HG03432 (cell line): ENCODE data around the gene DMRTA2.

ENCODE experiments used
- ATAC-seq: cut with Tn5 transposase; IDR thresholded peaks from one replicate; pipeline ENCODE4 v1.9.1; 2021; ENCODE audit warnings: mild to moderate bottlenecking, moderate library complexity; ENCODE audit not compliant: unreplicated experiment

Gene DMRTA2

GRCh38 chr1:50424045-50424883, 1.0 kb upstream of the DMRTA2 start:
- ATAC-seq: peak; percentile 26

- no peak for ATAC-seq
These were observed 392 bp upstream of the DMRTA2 start for GRCh38 chr1:50423670-50424000.

DNA sequence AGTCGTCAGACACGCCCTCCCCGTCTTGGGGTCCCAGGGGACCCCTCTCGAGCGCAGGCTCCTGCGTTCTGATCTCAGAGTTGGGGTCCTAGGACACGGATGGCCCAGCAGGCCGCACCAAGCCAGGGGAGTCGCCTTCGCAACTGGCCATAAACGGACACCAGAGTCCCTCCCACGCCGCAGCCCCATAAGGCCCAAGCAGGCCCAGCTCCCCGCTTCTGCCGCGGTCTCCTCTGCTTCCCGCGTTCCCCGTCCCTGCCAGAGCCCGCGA, 633 bp downstream of the DMRTA2 start:
- no peak for ATAC-seq

- ATAC-seq: no peak
These were observed 1.2 kb downstream of the DMRTA2 start for GRCh38 chr1:50421768-50422674.

DNA sequence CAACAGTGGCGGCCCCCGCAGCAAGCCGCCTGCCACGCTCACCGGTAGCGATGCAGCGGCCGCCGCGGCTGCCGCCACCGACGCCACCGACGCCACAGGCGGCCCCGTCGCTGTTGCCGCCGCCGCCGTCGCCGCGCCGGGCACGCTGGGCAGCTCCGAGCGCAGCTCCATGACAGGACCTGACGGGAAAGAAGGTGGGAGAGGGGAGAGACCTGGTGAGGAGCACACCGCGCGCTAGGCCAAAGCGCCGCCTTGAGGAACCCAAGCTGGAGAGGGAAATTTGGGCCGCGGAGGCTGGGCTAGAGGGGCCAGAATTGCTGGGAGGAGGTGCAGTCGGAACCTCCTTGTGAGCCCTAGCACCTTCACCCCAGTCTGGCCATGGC, 1.9 kb downstream of the DMRTA2 start:
- no peak for ATAC-seq

GRCh38 chr1:50420689-50421365, 2.4 kb downstream of the DMRTA2 start:
- no peak for ATAC-seq

- no peak for ATAC-seq
These were observed 3.2 kb downstream of the DMRTA2 start for GRCh38 chr1:50419907-50420677.

DNA sequence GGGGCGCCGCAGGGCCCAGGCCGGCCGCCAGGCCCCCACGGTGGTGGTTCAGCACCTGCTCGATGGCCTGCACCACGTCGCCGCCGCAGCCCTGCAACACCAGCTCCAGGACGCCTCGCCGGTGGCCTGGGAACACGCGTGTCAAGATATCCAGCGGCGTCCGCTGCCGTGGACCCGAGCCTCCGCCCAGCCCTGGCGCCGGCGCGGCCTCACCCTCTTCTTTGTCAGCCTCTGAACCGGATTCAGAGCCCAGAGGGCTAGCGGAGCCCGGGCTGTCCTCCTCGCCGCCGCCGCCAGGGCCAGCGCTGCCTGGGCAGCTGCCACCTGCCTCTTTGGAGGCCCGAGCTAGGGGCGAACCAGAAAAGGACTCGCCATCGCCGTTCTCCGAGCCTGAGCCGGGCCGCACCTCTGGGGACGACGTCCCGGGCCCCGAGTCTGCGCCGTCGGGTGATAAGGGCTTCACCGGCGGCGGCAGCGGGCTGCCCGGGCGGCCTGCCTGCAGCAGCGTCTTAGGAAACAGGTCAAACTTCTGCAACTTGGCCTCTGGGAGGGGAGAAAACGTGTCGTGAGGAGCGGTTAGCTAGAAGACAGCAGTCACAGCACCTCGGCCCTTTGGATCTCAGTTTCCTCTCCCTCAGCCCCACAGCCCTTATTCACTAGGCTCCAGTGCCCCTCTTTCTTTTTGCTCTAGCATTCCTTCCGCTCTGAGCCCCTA, 3.9 kb downstream of the DMRTA2 start:
- no peak for ATAC-seq

GRCh38 chr1:50418600-50419109, 4.6 kb downstream of the DMRTA2 start:
- ATAC-seq: no peak

DNA sequence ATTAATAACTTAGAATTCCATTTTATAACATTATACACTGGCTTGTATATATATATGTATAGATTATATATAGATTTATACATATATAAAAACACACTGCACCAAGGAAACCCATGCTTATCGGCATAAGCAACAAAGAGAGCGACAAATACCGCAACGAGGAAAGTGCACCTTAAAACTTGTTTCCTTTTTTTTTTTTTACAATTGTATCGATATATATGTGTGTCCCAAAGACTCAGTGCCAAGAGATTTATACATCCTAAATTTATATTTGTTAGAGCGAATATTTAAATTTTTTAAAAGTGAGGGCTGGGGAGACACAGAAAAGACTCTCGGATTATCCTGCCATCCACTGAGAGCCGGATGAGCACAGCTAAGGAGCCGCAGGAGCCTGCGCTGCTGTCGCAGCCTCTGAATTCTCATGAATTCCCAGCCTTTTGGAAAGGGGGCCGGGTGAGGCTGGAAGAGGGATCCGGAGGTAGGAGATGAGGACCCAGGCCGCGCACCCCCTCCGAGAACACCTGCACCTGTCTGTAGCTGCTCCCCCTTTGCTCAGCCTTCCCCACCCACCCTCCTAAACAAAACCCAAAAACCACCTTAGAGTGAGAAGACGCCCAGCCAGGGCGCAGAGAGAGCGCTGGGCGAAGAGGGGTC, 5.2 kb downstream of the DMRTA2 start:
- no peak for ATAC-seq

GRCh38 chr1:50417507-50417906, 5.7 kb downstream of the DMRTA2 start:
- ATAC-seq: no peak

GRCh38 chr1:50416553-50417453, 6.4 kb downstream of the DMRTA2 start:
- no peak for ATAC-seq

- ATAC-seq: no peak
These were observed 7.1 kb downstream of the DMRTA2 start for GRCh38 chr1:50416150-50416527.

- ATAC-seq: no peak
These were observed 7.8 kb downstream of the DMRTA2 start for GRCh38 chr1:50415235-50416149.

GRCh38 chr1:50414853-50415234, 8.4 kb downstream of the DMRTA2 start:
- ATAC-seq: no peak

DNA sequence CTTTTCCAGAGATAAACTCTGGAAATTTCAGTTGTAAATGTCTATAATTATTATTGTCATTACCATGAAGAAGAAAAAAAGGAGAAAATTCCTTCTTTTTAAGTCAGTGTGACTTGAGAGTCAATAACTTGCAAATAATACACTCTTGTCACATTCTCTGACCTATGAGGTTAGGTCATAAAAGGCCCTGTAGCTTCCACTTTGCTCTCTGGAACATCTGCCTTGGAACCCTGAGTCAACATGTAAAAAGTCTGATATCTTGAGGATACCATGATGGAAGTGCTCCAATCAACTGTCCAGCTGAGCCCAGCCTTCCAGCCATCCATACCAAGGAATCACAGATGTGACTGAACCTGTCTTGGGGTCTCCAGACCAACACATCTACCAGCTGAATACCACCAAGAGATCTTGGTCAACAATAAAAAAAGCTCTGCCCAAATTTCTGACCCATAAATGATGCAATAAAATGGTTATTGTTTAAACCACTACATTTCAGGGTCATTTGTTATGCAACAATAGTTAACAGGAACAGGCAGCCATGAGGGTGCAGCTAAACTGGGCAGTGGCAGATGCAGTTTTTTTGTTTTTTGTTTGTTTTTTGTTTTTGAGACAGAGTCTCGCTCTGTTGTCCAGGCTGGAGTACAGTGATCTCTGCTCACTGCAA, 10.3 kb downstream of the DMRTA2 start:
- no peak for ATAC-seq

DNA sequence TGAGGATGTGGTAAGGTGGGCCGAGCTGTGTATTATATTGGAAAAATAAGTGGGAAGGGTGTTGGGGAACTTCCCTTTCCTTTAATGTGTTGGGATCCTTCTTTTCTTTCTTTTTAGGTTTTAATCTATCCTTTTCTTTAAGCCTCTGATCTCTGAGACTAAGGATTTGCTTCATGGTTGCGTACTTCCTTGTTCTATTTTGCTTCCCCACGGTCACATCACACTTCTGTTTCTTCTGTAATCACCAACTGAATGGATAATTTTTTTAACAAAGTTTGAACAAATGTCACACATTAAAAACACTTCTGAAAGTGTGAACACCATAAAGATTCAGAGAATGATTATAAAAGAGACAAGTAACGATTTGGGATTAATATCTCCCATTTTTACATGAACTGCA, 17.4 kb downstream of the DMRTA2 start:
- ATAC-seq: no peak
